ENCODE results near the gene ZP1. TPM values are rescaled to one million over a fixed set of nuclear protein-coding genes. Genes with fewer than 3 reads are reported as not detected.

Gene ZP1
- total and polyA plus RNA-seq, 2 of the 4 experiments (the other 2 are of a cell fraction), result 0.18 to 1.6 TPM

GRCh38 chr11:60872124-60872960 is 5.0 kb downstream of the ZP1 start:
- Histone ChIP-seq H3K36me3 (ENCODE audit: control insufficient read depth, insufficient read depth, low read length) (no peaks in the 10 kb centered on the region), H3K9ac (ENCODE audit: low read depth, low read length) (no peak overlapping the region), H3K4me1 (ENCODE audit: control insufficient read depth, insufficient read depth, low read length) (peaks cover 22% of the 10 kb centered on the region), H4K5ac (ENCODE audit: low read depth, low read length) (peak overlapping the region; percentile 83), H2BK15ac (ENCODE audit: low read depth, low read length) (peak overlapping the region; percentile 93; the same call in 2 of the 3 replicates), H3K23ac (ENCODE audit: low read depth, low read length) (peak overlapping the region; percentile 90), H3K18ac (ENCODE audit: low read depth, low read length) (peak overlapping the region; percentile 87), H3K9me3 (ENCODE audit: control insufficient read depth, insufficient read depth, low read length) (no peaks in the 10 kb centered on the region), H2BK120ac (ENCODE audit: low read depth, low read length) (peak overlapping the region; percentile 89), H2BK5ac (ENCODE audit: low read depth, low read length, poor library complexity, severe bottlenecking) (peak overlapping the region; percentile 72), H4K8ac (ENCODE audit: low read depth in 2 of 2, low read length in 2 of 2) (peak overlapping the region; percentile 54 to 68), H4K20me1 (ENCODE audit: insufficient read depth, low read length) (no peaks in the 10 kb centered on the region), H3K56ac (ENCODE audit: extremely low read depth, insufficient read depth, low read length) (no peak overlapping the region), H3K14ac (replicated peaks; ENCODE audit: low read depth, low read length) (peak overlapping the region; percentile 87), H2BK20ac (ENCODE audit: low read depth, low read length) (peak overlapping the region; percentile 92), H2AK5ac (ENCODE audit: low read depth, low read length) (peak overlapping the region; percentile 100), H3K79me1 (ENCODE audit: low read depth in 1 of 2, low read length in 2 of 2) (0 out of 4 replicates have a peak, but pooled peaks cover 0 to 3% of the 10 kb centered on the region in 2 experiments), H2AFZ (replicated peaks; ENCODE audit: low read length, poor library complexity) (peak overlapping the region; percentile 80), H2AK9ac (replicated peaks; ENCODE audit: low read depth, low read length, poor library complexity) (peak overlapping the region; percentile 91), H3K27me3 (ENCODE audit: control insufficient read depth, insufficient read depth, low read length) (no peaks in the 10 kb centered on the region; the same call in none of the 2 replicates), H3K4ac (ENCODE audit: low read depth, low read length) (peak overlapping the region; percentile 97), H4K91ac (ENCODE audit: insufficient read depth, low read depth, low read length) (peak overlapping the region; percentile 97), H3K4me3 (ENCODE audit: insufficient read depth, low read depth, low read length) (no peak overlapping the region), H3K4me2 (ENCODE audit: low read depth, low read length) (peak overlapping the region; percentile 32; the same call in 1 of the 2 replicates), H3K27ac (ENCODE audit: insufficient read depth, low read length) (peak overlapping the region; percentile 18), H3K9me1 (ENCODE audit: insufficient read depth, low read length) (peaks cover 23% of the 10 kb centered on the region)
- peak; percentile 73 for DNase-seq
- WGBS, 2 experiments (ENCODE audit: extremely low coverage in 2 of 2, insufficient read length in 1 of 2), result 100% methylated on average over 1 of the region's 6 CpGs; no CpG with 5 or more reads in 1 of the 2 experiments
- in situ Hi-C loops (cut with MboI; ENCODE audit: low sequenced_read_pairs), result no loop called here
- CTCF ChIA-PET, result interaction anchor here (0.7 to 2.5 kb wide), 5 partner anchors 15 to 97 kb away, joined by 3 to 11 read pairs (median 5); no protein-coding TSS in a partner anchor
- dilution Hi-C loops (cut with HindIII; ENCODE audit: low sequenced_read_pairs, unreplicated experiment), result no loop called here
- no peak for TF ChIP-seq USF2 (IDR thresholded peaks at IDR 0.05; ENCODE audit: low read depth, low read length)
- 0 out of 2 replicates have a peak, but pooled peaks have one; percentile 5 for TF ChIP-seq CEBPB (IDR thresholded peaks at IDR 0.05; ENCODE audit: low read depth, low read length)
- intact Hi-C loops (cut with micrococcal nuclease), result no loop called here
- no TSS peak for BruUV-seq (replicated peaks)
- ATAC-seq (ENCODE audit: low read depth), result peak; percentile 25; the same call in 1 of the 2 replicates
- POLR2A ChIA-PET (ENCODE audit: unreplicated experiment), result no interaction called here
